ENCODE measurements around the gene GAS7. TPM values are rescaled to one million over a fixed set of nuclear protein-coding genes. Genes with fewer than 3 reads are reported as not detected.

The GAS7 gene
- total and polyA plus RNA-seq, 2 donors (not counting 1 experiment from before 2014, with no cell fraction given), result 3.4 to 13.6 TPM

- no peak overlapping the region for H3K4me3 ChIP-seq (ENCODE audit: control extremely low read depth in 1 of 5, extremely low read depth in 1 of 5, insufficient read depth in 1 of 5, low read depth in 2 of 5, low read length in 4 of 5)
- Mint-ChIP-seq H3K27ac (no peak overlapping the region), H3K4me1 (peaks cover 4% of the 10 kb centered on the region), H3K9me3 (ENCODE audit: insufficient read depth) (no peaks in the 10 kb centered on the region), H3K4me3 (no peak overlapping the region), H3K27me3 (peaks cover 6% of the 10 kb centered on the region)
- ChIA-PET CTCF (no interaction called here), POLR2A (no interaction called here)
- H3K9me3 ChIP-seq (ENCODE audit: control extremely low read depth in 1 of 3, control insufficient read depth in 2 of 3, insufficient read depth in 1 of 3, low read length in 2 of 3), result no peaks in the 10 kb centered on the region
- H3K36me3 ChIP-seq (replicated peaks in 1 of 2; ENCODE audit: control extremely low read depth in 1 of 2, control insufficient read depth in 1 of 2, extremely low read depth in 1 of 2, insufficient read depth in 2 of 2, low read length in 1 of 2), result no peaks in the 10 kb centered on the region
- no peak for TF ChIP-seq CTCF (IDR thresholded peaks at IDR 0.05)
- no peak for TF ChIP-seq EZH2 (IDR thresholded peaks at IDR 0.05; ENCODE audit: borderline replicate concordance, insufficient read depth, low read depth, low read length, poor library complexity, severe bottlenecking)
- H3K27me3 ChIP-seq (replicated peaks in 1 of 4; ENCODE audit: control extremely low read depth in 1 of 4, control insufficient read depth in 3 of 4, insufficient read depth in 4 of 4, low read length in 3 of 4), result no peaks in the 10 kb centered on the region
- intact Hi-C loops (cut with micrococcal nuclease), result no loop called here
- DNase-seq (no peak), ATAC-seq (ENCODE audit: low read depth) (no peak)
- H3K9ac ChIP-seq (ENCODE audit: low read length), result no peak overlapping the region
- H3K4me1 ChIP-seq (ENCODE audit: control insufficient read depth in 2 of 2, insufficient read depth in 2 of 2, low read length in 2 of 2), result no peaks in the 10 kb centered on the region
- H3K4me2 ChIP-seq (replicated peaks; ENCODE audit: low read depth, low read length, poor library complexity, severe bottlenecking), result no peak overlapping the region
- 91% methylated on average over 5 of the region's 6 CpGs for WGBS (ENCODE audit: insufficient coverage)
- H4K20me1 ChIP-seq (ENCODE audit: control insufficient read depth, insufficient read depth, low read length, poor library complexity, severe bottlenecking), result no peaks in the 10 kb centered on the region
- H3K79me2 ChIP-seq (ENCODE audit: control insufficient read depth, insufficient read depth, low read length), result peaks cover 10% of the 10 kb centered on the region
- no peak overlapping the region for H3K27ac ChIP-seq (ENCODE audit: low read length in 2 of 2)
- no peak overlapping the region for H2AFZ ChIP-seq (ENCODE audit: insufficient read depth, low read depth, low read length, poor library complexity, severe bottlenecking)
Observed at GRCh38 chr17:10071141-10071540, 127.3 kb downstream of the GAS7 start.

- Histone ChIP-seq H3K9me3 (ENCODE audit: control extremely low read depth in 1 of 3, control insufficient read depth in 2 of 3, insufficient read depth in 1 of 3, low read length in 2 of 3) (peaks cover 0 to 4% (median under 1%) of the 10 kb centered on the region in 3 donors), H3K79me2 (ENCODE audit: control insufficient read depth, insufficient read depth, low read length) (peaks cover 10% of the 10 kb centered on the region), H3K4me3 (ENCODE audit: control extremely low read depth in 1 of 5, extremely low read depth in 1 of 5, insufficient read depth in 1 of 5, low read depth in 2 of 5, low read length in 4 of 5) (no peak overlapping the region), H3K9ac (ENCODE audit: low read length) (no peak overlapping the region), H3K4me2 (replicated peaks; ENCODE audit: low read depth, low read length, poor library complexity, severe bottlenecking) (no peak overlapping the region), H3K36me3 (replicated peaks in 1 of 2; ENCODE audit: control extremely low read depth in 1 of 2, control insufficient read depth in 1 of 2, extremely low read depth in 1 of 2, insufficient read depth in 2 of 2, low read length in 1 of 2) (peaks cover 0 to 2% of the 10 kb centered on the region in 2 experiments), H3K27ac (ENCODE audit: low read length in 2 of 2) (no peak overlapping the region), H4K20me1 (ENCODE audit: control insufficient read depth, insufficient read depth, low read length, poor library complexity, severe bottlenecking) (no peaks in the 10 kb centered on the region), H3K4me1 (ENCODE audit: control insufficient read depth in 2 of 2, insufficient read depth in 2 of 2, low read length in 2 of 2) (no peaks in the 10 kb centered on the region), H3K27me3 (replicated peaks in 1 of 4; ENCODE audit: control extremely low read depth in 1 of 4, control insufficient read depth in 3 of 4, insufficient read depth in 4 of 4, low read length in 3 of 4) (no peaks in the 10 kb centered on the region), H2AFZ (ENCODE audit: insufficient read depth, low read depth, low read length, poor library complexity, severe bottlenecking) (no peak overlapping the region)
- peaks cover 6% of the 10 kb centered on the region for H3K27me3 Mint-ChIP-seq
- intact Hi-C loops (cut with micrococcal nuclease), result no loop called here
- ChIA-PET POLR2A (no interaction called here), CTCF (no interaction called here)
- TF ChIP-seq EZH2 (IDR thresholded peaks at IDR 0.05; ENCODE audit: borderline replicate concordance, insufficient read depth, low read depth, low read length, poor library complexity, severe bottlenecking) (no peak), CTCF (IDR thresholded peaks at IDR 0.05) (no peak)
- no peak overlapping the region for H3K4me3 Mint-ChIP-seq
- no peak overlapping the region for H3K27ac Mint-ChIP-seq
- WGBS (ENCODE audit: insufficient coverage), result no CpG with 5 or more reads among the region's 3 CpGs
- DNase-seq, result no peak
- ATAC-seq (ENCODE audit: low read depth), result no peak
- peaks cover 4% of the 10 kb centered on the region for H3K4me1 Mint-ChIP-seq
- no peaks in the 10 kb centered on the region for H3K9me3 Mint-ChIP-seq (ENCODE audit: insufficient read depth)
Observed at GRCh38 chr17:10070690-10071089, 127.7 kb downstream of the GAS7 start.

Measured in B cell (primary cell).